C4-2B (cell line): ENCODE measurements around the gene KDM4C.

ENCODE experiments used
- CTCF ChIP-seq: fragments of 450-650 bp; conservative IDR thresholded peaks from 2 replicates; pipeline ENCODE4 v1.5.1; 2017; ENCODE audit warnings: mild to moderate bottlenecking
- ZFX ChIP-seq: fragments of 450-650 bp; IDR thresholded peaks from 2 replicates; pipeline ENCODE4 v1.6.1; 2017

GRCh38 chr9:6931913-6932312 lies 174.1 kb downstream of the KDM4C start:
- no peak for TF ChIP-seq CTCF
- TF ChIP-seq ZFX: no peak
